ENCODE results near the gene EAF1. TPM values are rescaled to one million over a fixed set of nuclear protein-coding genes. Genes with fewer than 3 reads are reported as not detected.

Gene EAF1
- total and polyA plus RNA-seq, 2 experiments from 2014 or later: 9.4 to 45.4 TPM

DNA sequence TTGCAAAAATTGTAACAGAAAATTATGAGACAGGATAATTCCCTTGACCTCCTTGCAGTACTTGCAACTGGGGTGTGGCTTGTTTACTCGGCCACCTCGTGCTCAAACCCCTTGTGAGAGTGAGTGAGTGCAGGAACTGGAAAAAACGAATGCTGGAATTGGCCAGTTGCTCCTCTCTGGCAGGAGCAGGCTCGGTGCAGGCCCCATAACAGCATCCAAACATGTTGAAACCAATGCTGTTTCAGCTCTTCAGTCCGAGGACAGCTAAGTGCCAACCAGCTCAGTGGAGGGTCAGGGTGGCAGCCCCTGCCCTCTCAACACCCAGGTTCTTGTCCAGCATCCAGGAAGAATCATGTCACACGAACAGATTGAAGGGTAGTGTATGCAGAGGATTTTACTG is 36.9 kb upstream of the EAF1 start:
- no peaks in the 10 kb centered on the region for H3K4me1 Mint-ChIP-seq
- Histone ChIP-seq H3K27me3 (ENCODE audit: insufficient read depth) (no peaks in the 10 kb centered on the region), H3K4me2 (no peak overlapping the region), H3K9me2 (ENCODE audit: insufficient read depth) (no peaks in the 10 kb centered on the region), H4K20me1 (replicated peaks; ENCODE audit: insufficient read depth) (no peaks in the 10 kb centered on the region), H3K79me2 (replicated peaks; ENCODE audit: insufficient read depth) (no peaks in the 10 kb centered on the region), H3K36me3 (ENCODE audit: insufficient read depth) (no peaks in the 10 kb centered on the region), H3K4me1 (ENCODE audit: insufficient read depth) (no peaks in the 10 kb centered on the region), H3K27ac (ENCODE audit: low read depth) (no peak overlapping the region), H2AFZ (no peak overlapping the region), H3F3A (replicated peaks; ENCODE audit: low read depth) (no peaks in the 10 kb centered on the region), H3K4me3 (no peak overlapping the region)
- H3K36me3 Mint-ChIP-seq (ENCODE audit: low read depth): 0 out of 3 replicates have a peak, but pooled peaks cover 3% of the 10 kb centered on the region
- no peak overlapping the region for H3K4me3 Mint-ChIP-seq
- H3K27ac Mint-ChIP-seq: no peak overlapping the region
- no peak for ATAC-seq
- no peak for DNase-seq (ENCODE audit: low spot score)
- H3K9me3 Mint-ChIP-seq: peaks cover 35% of the 10 kb centered on the region
- TF ChIP-seq, protein P1, sequence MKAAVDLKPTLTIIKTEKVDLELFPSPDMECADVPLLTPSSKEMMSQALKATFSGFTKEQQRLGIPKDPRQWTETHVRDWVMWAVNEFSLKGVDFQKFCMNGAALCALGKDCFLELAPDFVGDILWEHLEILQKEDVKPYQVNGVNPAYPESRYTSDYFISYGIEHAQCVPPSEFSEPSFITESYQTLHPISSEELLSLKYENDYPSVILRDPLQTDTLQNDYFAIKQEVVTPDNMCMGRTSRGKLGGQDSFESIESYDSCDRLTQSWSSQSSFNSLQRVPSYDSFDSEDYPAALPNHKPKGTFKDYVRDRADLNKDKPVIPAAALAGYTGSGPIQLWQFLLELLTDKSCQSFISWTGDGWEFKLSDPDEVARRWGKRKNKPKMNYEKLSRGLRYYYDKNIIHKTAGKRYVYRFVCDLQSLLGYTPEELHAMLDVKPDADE (IDR thresholded peaks at IDR 0.05): no peak
- no peak for TF ChIP-seq POLR2AphosphoS5 (IDR thresholded peaks at IDR 0.05; ENCODE audit: low read depth)
- TF ChIP-seq NANOG (IDR thresholded peaks at IDR 0.05; ENCODE audit: borderline replicate concordance): no peak
- TF ChIP-seq EZH2 (IDR thresholded peaks at IDR 0.05; ENCODE audit: low read depth, unreplicated experiment): no peak
- no peak for TF ChIP-seq STAT1 (IDR thresholded peaks at IDR 0.05; ENCODE audit: unreplicated experiment)
- TF ChIP-seq, protein P2, sequence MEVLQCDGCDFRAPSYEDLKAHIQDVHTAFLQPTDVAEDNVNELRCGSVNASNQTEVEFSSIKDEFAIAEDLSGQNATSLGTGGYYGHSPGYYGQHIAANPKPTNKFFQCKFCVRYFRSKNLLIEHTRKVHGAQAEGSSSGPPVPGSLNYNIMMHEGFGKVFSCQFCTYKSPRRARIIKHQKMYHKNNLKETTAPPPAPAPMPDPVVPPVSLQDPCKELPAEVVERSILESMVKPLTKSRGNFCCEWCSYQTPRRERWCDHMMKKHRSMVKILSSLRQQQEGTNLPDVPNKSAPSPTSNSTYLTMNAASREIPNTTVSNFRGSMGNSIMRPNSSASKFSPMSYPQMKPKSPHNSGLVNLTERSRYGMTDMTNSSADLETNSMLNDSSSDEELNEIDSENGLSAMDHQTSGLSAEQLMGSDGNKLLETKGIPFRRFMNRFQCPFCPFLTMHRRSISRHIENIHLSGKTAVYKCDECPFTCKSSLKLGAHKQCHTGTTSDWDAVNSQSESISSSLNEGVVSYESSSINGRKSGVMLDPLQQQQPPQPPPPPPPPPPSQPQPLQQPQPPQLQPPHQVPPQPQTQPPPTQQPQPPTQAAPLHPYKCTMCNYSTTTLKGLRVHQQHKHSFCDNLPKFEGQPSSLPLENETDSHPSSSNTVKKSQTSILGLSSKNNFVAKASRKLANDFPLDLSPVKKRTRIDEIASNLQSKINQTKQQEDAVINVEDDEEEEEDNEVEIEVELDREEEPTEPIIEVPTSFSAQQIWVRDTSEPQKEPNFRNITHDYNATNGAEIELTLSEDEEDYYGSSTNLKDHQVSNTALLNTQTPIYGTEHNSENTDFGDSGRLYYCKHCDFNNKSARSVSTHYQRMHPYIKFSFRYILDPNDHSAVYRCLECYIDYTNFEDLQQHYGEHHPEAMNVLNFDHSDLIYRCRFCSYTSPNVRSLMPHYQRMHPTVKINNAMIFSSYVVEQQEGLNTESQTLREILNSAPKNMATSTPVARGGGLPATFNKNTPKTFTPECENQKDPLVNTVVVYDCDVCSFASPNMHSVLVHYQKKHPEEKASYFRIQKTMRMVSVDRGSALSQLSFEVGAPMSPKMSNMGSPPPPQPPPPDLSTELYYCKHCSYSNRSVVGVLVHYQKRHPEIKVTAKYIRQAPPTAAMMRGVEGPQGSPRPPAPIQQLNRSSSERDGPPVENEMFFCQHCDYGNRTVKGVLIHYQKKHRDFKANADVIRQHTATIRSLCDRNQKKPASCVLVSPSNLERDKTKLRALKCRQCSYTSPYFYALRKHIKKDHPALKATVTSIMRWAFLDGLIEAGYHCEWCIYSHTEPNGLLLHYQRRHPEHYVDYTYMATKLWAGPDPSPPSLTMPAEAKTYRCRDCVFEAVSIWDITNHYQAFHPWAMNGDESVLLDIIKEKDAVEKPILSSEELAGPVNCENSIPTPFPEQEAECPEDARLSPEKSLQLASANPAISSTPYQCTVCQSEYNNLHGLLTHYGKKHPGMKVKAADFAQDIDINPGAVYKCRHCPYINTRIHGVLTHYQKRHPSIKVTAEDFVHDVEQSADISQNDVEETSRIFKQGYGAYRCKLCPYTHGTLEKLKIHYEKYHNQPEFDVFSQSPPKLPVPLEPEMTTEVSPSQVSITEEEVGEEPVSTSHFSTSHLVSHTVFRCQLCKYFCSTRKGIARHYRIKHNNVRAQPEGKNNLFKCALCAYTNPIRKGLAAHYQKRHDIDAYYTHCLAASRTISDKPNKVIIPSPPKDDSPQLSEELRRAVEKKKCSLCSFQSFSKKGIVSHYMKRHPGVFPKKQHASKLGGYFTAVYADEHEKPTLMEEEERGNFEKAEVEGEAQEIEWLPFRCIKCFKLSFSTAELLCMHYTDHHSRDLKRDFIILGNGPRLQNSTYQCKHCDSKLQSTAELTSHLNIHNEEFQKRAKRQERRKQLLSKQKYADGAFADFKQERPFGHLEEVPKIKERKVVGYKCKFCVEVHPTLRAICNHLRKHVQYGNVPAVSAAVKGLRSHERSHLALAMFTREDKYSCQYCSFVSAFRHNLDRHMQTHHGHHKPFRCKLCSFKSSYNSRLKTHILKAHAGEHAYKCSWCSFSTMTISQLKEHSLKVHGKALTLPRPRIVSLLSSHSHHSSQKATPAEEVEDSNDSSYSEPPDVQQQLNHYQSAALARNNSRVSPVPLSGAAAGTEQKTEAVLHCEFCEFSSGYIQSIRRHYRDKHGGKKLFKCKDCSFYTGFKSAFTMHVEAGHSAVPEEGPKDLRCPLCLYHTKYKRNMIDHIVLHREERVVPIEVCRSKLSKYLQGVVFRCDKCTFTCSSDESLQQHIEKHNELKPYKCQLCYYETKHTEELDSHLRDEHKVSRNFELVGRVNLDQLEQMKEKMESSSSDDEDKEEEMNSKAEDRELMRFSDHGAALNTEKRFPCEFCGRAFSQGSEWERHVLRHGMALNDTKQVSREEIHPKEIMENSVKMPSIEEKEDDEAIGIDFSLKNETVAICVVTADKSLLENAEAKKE (CRISPR knock-in tag; IDR thresholded peaks at IDR 0.05): no peak
- TF ChIP-seq CREB1 (CRISPR knock-in tag; IDR thresholded peaks at IDR 0.05; ENCODE audit: low read depth): no peak
- TF ChIP-seq EZH2phosphoT487 (IDR thresholded peaks at IDR 0.05; ENCODE audit: unreplicated experiment): no peak
- TF ChIP-seq, protein P3, sequence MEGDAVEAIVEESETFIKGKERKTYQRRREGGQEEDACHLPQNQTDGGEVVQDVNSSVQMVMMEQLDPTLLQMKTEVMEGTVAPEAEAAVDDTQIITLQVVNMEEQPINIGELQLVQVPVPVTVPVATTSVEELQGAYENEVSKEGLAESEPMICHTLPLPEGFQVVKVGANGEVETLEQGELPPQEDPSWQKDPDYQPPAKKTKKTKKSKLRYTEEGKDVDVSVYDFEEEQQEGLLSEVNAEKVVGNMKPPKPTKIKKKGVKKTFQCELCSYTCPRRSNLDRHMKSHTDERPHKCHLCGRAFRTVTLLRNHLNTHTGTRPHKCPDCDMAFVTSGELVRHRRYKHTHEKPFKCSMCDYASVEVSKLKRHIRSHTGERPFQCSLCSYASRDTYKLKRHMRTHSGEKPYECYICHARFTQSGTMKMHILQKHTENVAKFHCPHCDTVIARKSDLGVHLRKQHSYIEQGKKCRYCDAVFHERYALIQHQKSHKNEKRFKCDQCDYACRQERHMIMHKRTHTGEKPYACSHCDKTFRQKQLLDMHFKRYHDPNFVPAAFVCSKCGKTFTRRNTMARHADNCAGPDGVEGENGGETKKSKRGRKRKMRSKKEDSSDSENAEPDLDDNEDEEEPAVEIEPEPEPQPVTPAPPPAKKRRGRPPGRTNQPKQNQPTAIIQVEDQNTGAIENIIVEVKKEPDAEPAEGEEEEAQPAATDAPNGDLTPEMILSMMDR (conservative IDR thresholded peaks at IDR 0.05; ENCODE audit: low read depth in 2 of 2): no peak
- TF ChIP-seq ZNF331 (CRISPR knock-in tag; IDR thresholded peaks at IDR 0.05; ENCODE audit: low read depth): no peak
- no peak for TF ChIP-seq ZNF114 (CRISPR knock-in tag; IDR thresholded peaks at IDR 0.05)
- TF ChIP-seq, protein P4, sequence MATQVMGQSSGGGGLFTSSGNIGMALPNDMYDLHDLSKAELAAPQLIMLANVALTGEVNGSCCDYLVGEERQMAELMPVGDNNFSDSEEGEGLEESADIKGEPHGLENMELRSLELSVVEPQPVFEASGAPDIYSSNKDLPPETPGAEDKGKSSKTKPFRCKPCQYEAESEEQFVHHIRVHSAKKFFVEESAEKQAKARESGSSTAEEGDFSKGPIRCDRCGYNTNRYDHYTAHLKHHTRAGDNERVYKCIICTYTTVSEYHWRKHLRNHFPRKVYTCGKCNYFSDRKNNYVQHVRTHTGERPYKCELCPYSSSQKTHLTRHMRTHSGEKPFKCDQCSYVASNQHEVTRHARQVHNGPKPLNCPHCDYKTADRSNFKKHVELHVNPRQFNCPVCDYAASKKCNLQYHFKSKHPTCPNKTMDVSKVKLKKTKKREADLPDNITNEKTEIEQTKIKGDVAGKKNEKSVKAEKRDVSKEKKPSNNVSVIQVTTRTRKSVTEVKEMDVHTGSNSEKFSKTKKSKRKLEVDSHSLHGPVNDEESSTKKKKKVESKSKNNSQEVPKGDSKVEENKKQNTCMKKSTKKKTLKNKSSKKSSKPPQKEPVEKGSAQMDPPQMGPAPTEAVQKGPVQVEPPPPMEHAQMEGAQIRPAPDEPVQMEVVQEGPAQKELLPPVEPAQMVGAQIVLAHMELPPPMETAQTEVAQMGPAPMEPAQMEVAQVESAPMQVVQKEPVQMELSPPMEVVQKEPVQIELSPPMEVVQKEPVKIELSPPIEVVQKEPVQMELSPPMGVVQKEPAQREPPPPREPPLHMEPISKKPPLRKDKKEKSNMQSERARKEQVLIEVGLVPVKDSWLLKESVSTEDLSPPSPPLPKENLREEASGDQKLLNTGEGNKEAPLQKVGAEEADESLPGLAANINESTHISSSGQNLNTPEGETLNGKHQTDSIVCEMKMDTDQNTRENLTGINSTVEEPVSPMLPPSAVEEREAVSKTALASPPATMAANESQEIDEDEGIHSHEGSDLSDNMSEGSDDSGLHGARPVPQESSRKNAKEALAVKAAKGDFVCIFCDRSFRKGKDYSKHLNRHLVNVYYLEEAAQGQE (IDR thresholded peaks at IDR 0.05; ENCODE audit: unreplicated experiment): no peak
- no peak for TF ChIP-seq JUNB (IDR thresholded peaks at IDR 0.05; ENCODE audit: unreplicated experiment)
- no peaks in the 10 kb centered on the region for H3K27me3 Mint-ChIP-seq (ENCODE audit: insufficient read depth, low read depth, poor library complexity)
